ENCODE data around the gene PLBD2. TPM values are rescaled to one million over a fixed set of nuclear protein-coding genes. Genes with fewer than 3 reads are reported as not detected.

PLBD2 gene
- total RNA-seq, 1 experiment from 2014 or later, result 31.4 TPM

DNA sequence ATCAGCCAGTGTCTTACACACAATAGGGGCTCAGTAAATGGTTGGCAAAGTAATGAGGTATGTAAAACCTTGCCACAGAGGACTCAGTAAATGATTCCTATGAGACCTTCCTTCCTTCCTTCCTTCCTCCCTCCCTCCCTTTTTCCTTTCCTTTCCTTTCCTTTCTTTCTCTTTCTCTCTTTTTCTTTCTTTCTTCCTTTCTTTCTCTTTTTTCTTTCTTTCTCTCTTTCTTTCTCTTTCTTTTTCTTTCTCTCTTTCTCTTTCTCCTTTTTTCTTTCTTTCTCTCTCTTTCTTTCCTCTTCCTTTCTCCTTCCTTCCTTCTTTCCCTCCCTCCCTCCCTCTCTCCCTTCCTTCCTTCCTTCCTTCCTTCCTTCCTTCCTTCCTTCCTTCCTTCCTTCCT, 37.8 kb downstream of the PLBD2 start:
- H3K27ac Mint-ChIP-seq, result no peak overlapping the region
- H2AFZ ChIP-seq (ENCODE audit: low read length), result no peak overlapping the region
- no peak overlapping the region for H3K4ac ChIP-seq (ENCODE audit: low read depth, low read length)

More for the DNA sequence above, 37.8 kb downstream of the PLBD2 start:
- H3T11ph ChIP-seq (ENCODE audit: low read length), result no peak overlapping the region
- no peak overlapping the region for H2BK15ac ChIP-seq (ENCODE audit: low read depth, low read length)
- no peak overlapping the region for H3K23ac ChIP-seq (ENCODE audit: insufficient read length, low read depth, low read length)
- H3K18ac ChIP-seq (ENCODE audit: insufficient read length, low read depth, low read length), result no peak overlapping the region
- H3K4me1 Mint-ChIP-seq, result peaks cover 7 to 13% of the 10 kb centered on the region in 2 experiments
- H3K27me3 Mint-ChIP-seq (ENCODE audit: low read depth), result peaks cover 9% of the 10 kb centered on the region
- no peak overlapping the region for H3K14ac ChIP-seq (ENCODE audit: insufficient read depth, low read length)
- H3K27ac ChIP-seq (ENCODE audit: insufficient read length, low read depth, low read length), result no peak overlapping the region
- no peaks in the 10 kb centered on the region for H3K4me1 ChIP-seq (ENCODE audit: insufficient read depth, low read length)
- H3K79me2 ChIP-seq (ENCODE audit: insufficient read depth, low read length), result no peaks in the 10 kb centered on the region
- H3K9me3 Mint-ChIP-seq, result no peaks in the 10 kb centered on the region
- no peaks in the 10 kb centered on the region for H3K79me1 ChIP-seq (ENCODE audit: insufficient read depth, low read depth, low read length, poor library complexity, severe bottlenecking)
- no peak overlapping the region for H2BK120ac ChIP-seq (ENCODE audit: low read depth, low read length, poor library complexity, severe bottlenecking)
- no peak overlapping the region for H2BK5ac ChIP-seq (ENCODE audit: insufficient read length, low read length)
- H3K9ac ChIP-seq (ENCODE audit: extremely low read depth, insufficient read length, low read length), result no peak overlapping the region
- H3K56ac ChIP-seq (ENCODE audit: insufficient read length, low read depth, low read length), result no peak overlapping the region
- TF ChIP-seq, protein P1, sequence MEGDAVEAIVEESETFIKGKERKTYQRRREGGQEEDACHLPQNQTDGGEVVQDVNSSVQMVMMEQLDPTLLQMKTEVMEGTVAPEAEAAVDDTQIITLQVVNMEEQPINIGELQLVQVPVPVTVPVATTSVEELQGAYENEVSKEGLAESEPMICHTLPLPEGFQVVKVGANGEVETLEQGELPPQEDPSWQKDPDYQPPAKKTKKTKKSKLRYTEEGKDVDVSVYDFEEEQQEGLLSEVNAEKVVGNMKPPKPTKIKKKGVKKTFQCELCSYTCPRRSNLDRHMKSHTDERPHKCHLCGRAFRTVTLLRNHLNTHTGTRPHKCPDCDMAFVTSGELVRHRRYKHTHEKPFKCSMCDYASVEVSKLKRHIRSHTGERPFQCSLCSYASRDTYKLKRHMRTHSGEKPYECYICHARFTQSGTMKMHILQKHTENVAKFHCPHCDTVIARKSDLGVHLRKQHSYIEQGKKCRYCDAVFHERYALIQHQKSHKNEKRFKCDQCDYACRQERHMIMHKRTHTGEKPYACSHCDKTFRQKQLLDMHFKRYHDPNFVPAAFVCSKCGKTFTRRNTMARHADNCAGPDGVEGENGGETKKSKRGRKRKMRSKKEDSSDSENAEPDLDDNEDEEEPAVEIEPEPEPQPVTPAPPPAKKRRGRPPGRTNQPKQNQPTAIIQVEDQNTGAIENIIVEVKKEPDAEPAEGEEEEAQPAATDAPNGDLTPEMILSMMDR (conservative IDR thresholded peaks at IDR 0.05), result no peak
- DNase-seq, result no peak
- no peak overlapping the region for H4K5ac ChIP-seq (ENCODE audit: insufficient read length, low read depth, low read length)
- H2AK5ac ChIP-seq (ENCODE audit: insufficient read length, low read length), result no peak overlapping the region
- H2BK12ac ChIP-seq (ENCODE audit: insufficient read length, low read depth, low read length), result no peak overlapping the region
- H3K23me2 ChIP-seq (ENCODE audit: insufficient read length, low read depth, low read length, poor library complexity, severe bottlenecking), result no peaks in the 10 kb centered on the region
- no peak overlapping the region for H4K8ac ChIP-seq (replicated peaks; ENCODE audit: insufficient read length, low read depth, low read length)
- H2BK20ac ChIP-seq (ENCODE audit: low read depth, low read length, poor library complexity, severe bottlenecking), result no peak overlapping the region
- H3K4me2 ChIP-seq (ENCODE audit: insufficient read depth, insufficient read length, low read length), result no peak overlapping the region
- H3K27me3 ChIP-seq (ENCODE audit: insufficient read depth, low read length), result no peaks in the 10 kb centered on the region
- no peaks in the 10 kb centered on the region for H3K9me3 ChIP-seq (ENCODE audit: control insufficient read depth, low read depth, low read length)
- H3K36me3 Mint-ChIP-seq (ENCODE audit: insufficient read depth in 1 of 3, low read depth in 3 of 3), result no peaks in the 10 kb centered on the region
- H4K91ac ChIP-seq (ENCODE audit: insufficient read length, low read depth, low read length), result no peak overlapping the region
- H3K4me3 Mint-ChIP-seq, result no peak overlapping the region
- no peaks in the 10 kb centered on the region for H4K20me1 ChIP-seq (ENCODE audit: control insufficient read depth, insufficient read depth, insufficient read length)
